SKM-1 treated with dmso at 0.1 percent for 144 hours (cell line): ENCODE results near the gene FAM180A.
"Not testable (repeated sequence)": the region's sequence is repeated elsewhere in the genome, so short reads cannot be mapped to it uniquely, and the experiment has no call there.

Experiments used
- DNase-seq: peaks from one replicate; lab custom pipeline; 2025; ENCODE audit not compliant: unreplicated experiment; lab: John Stamatoyannopoulos, UW

The FAM180A gene

GRCh38 chr7:135748770-135749169 is at the start of gene FAM180A:
TSS of gene FAM180A (minus strand) at chr7:135748813. CDS start at chr7:135748580, 233 bp downstream.
- DNase-seq = no peak

- no peak for DNase-seq
Measured at GRCh38 chr7:135798095-135798494, 49.5 kb upstream of the FAM180A start.

GRCh38 chr7:135795846-135796570 is 47.4 kb upstream of the FAM180A start:
- DNase-seq = no peak

GRCh38 chr7:135793841-135794240 is 45.2 kb upstream of the FAM180A start:
- DNase-seq = no peak

GRCh38 chr7:135792866-135793265 is 44.3 kb upstream of the FAM180A start:
- DNase-seq = no peak

GRCh38 chr7:135792363-135792668 is 43.7 kb upstream of the FAM180A start:
- peak; percentile 81 for DNase-seq

GRCh38 chr7:135791543-135792362 is 43.1 kb upstream of the FAM180A start:
- peak; percentile 76 for DNase-seq

- no peak for DNase-seq
Measured at GRCh38 chr7:135790371-135790977, 41.9 kb upstream of the FAM180A start.

- DNase-seq = no peak
Measured at GRCh38 chr7:135789956-135790355, 41.3 kb upstream of the FAM180A start.

GRCh38 chr7:135789431-135789830 is 40.8 kb upstream of the FAM180A start:
- DNase-seq = no peak

GRCh38 chr7:135786911-135787310 is 38.3 kb upstream of the FAM180A start:
- no peak for DNase-seq

GRCh38 chr7:135785065-135785464 is 36.5 kb upstream of the FAM180A start:
- DNase-seq = no peak

GRCh38 chr7:135784013-135784412 is 35.4 kb upstream of the FAM180A start:
- DNase-seq = no peak

- DNase-seq = no peak
Measured at GRCh38 chr7:135782801-135783200, 34.2 kb upstream of the FAM180A start.

GRCh38 chr7:135782377-135782776 is 33.8 kb upstream of the FAM180A start:
- DNase-seq = no peak

GRCh38 chr7:135777626-135778398 is 29.2 kb upstream of the FAM180A start:
- DNase-seq = no peak

- not testable (repeated sequence) for DNase-seq
Measured at GRCh38 chr7:135775915-135776314, 27.3 kb upstream of the FAM180A start.

- DNase-seq = no peak
Measured at GRCh38 chr7:135775230-135775629, 26.6 kb upstream of the FAM180A start.

GRCh38 chr7:135774284-135774683 is 25.7 kb upstream of the FAM180A start:
- no peak for DNase-seq

- DNase-seq = no peak
Measured at GRCh38 chr7:135773464-135773863, 24.9 kb upstream of the FAM180A start.

- DNase-seq = no peak
Measured at GRCh38 chr7:135772639-135773222, 24.1 kb upstream of the FAM180A start.
